GM23248 (cell line): ENCODE results near the gene ZNF148.

ENCODE experiments used
- EZH2 ChIP-seq: fragments of 200-600 bp; sonication (generic); IDR thresholded peaks from 2 replicates; pipeline ENCODE4 v1.6.1; 2018; ENCODE audit warnings: antibody characterized with exemption, mild to moderate bottlenecking; ENCODE audit not compliant: insufficient read depth, poor library complexity, severe bottlenecking
- EZH2phosphoT487 ChIP-seq: fragments of 200-600 bp; sonication (generic); IDR thresholded peaks from 2 replicates; pipeline ENCODE4 v1.6.1; 2018; ENCODE audit warnings: antibody characterized with exemption, moderate library complexity, mild to moderate bottlenecking, low read depth; ENCODE audit not compliant: insufficient read depth

GRCh38 chr3:125300416-125300815 lies 74.7 kb downstream of the ZNF148 start:
- TF ChIP-seq EZH2 (no peak), EZH2phosphoT487 (no peak)
